Nephron progenitor cell (in vitro differentiated cells): Measurements from ENCODE around the gene MTURN.

Experiments used
- DNase-seq: peaks from one replicate; pipeline ENCODE4 v3.0.0; 2021
- H3K27ac Mint-ChIP-seq: 2 replicates; pipeline ENCODE4 v1.8.0; 2021; ENCODE audit warnings: mild to moderate bottlenecking, moderate library complexity, mixed read lengths
- H3K27me3 Mint-ChIP-seq: 2 replicates; pipeline ENCODE4 v1.8.0; 2021; ENCODE audit warnings: mild to moderate bottlenecking, low read depth, mixed read lengths; ENCODE audit not compliant: poor library complexity
- H3K36me3 Mint-ChIP-seq: 2 replicates; pipeline ENCODE4 v1.8.0; 2021; ENCODE audit warnings: low read depth, mixed read lengths
- H3K4me1 Mint-ChIP-seq: 2 replicates; pipeline ENCODE4 v1.8.0; 2021; ENCODE audit warnings: mixed read lengths
- H3K4me3 Mint-ChIP-seq: 2 replicates; pipeline ENCODE4 v1.8.0; 2021; ENCODE audit warnings: mild to moderate bottlenecking, moderate library complexity, mixed read lengths
- H3K9me3 Mint-ChIP-seq: 2 replicates; pipeline ENCODE4 v1.8.0; 2021; ENCODE audit warnings: mild to moderate bottlenecking, moderate library complexity, mixed read lengths
- TF ChIP-seq, protein P1 (sequence below): fragments of 200-600 bp; sonication (generic); IDR thresholded peaks from 2 replicates; pipeline ENCODE4 v1.5.0; 2021; ENCODE audit warnings: antibody characterized with exemption

The MTURN gene

DNA sequence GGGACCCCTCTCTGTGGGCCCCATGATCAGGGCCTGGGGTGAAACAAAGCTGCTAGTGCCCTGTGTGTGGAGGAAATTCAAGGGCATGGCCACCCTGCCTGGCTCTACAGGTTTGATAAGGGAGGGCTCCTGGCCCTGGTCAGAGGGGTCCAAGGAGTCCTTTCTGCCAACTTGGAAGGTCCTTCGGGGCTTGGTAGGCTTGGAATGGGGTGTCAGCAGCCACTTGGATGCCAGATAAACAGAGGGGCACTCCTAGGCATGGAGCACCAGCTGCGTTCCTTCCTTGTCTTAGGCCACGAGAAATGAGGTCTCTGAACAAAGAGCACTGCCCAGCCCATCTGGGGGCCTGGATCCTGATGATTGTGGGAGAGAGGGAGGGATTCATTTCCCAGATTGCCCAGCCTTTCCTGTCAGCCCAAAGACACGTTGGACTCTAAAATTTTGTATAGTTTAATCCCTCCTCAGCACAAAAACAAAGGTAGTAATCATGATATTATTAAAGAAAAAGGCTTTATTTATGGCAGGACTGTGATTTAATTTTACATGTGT lies 5.1 kb downstream of the MTURN start:
- no peak for DNase-seq
- H3K27ac Mint-ChIP-seq: no peak overlapping the region
- H3K9me3 Mint-ChIP-seq: no peaks in the 10 kb centered on the region
- TF ChIP-seq, protein P1, sequence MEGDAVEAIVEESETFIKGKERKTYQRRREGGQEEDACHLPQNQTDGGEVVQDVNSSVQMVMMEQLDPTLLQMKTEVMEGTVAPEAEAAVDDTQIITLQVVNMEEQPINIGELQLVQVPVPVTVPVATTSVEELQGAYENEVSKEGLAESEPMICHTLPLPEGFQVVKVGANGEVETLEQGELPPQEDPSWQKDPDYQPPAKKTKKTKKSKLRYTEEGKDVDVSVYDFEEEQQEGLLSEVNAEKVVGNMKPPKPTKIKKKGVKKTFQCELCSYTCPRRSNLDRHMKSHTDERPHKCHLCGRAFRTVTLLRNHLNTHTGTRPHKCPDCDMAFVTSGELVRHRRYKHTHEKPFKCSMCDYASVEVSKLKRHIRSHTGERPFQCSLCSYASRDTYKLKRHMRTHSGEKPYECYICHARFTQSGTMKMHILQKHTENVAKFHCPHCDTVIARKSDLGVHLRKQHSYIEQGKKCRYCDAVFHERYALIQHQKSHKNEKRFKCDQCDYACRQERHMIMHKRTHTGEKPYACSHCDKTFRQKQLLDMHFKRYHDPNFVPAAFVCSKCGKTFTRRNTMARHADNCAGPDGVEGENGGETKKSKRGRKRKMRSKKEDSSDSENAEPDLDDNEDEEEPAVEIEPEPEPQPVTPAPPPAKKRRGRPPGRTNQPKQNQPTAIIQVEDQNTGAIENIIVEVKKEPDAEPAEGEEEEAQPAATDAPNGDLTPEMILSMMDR: no peak
- H3K4me3 Mint-ChIP-seq: no peak overlapping the region
- H3K27me3 Mint-ChIP-seq: peaks cover 40% of the 10 kb centered on the region
- H3K36me3 Mint-ChIP-seq: no peaks in the 10 kb centered on the region
- no peaks in the 10 kb centered on the region for H3K4me1 Mint-ChIP-seq

DNA sequence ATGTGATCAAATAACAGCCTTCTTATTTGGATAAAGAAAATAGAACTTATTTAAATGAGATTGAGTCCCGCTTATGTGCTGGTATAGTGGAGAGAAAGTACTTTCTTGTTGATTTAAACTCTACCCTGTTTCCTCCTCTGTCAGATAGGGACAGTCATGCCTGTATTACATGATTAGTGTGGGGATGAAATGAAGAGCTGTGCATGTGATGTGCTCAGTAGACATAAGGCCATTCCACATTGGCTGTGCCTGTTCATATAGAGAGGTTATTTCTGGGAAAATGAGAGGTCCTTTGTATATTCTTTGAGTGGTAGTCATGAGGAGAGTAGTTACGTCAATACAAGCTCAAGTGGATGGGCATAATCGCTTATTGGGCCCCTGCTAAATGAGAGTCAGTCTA lies 5.7 kb downstream of the MTURN start:
- Mint-ChIP-seq H3K4me3 (no peak overlapping the region), H3K27ac (no peak overlapping the region), H3K9me3 (no peaks in the 10 kb centered on the region), H3K27me3 (peaks cover 40% of the 10 kb centered on the region), H3K4me1 (no peaks in the 10 kb centered on the region), H3K36me3 (no peaks in the 10 kb centered on the region)
- no peak for DNase-seq
- TF ChIP-seq, protein P1: no peak

GRCh38 chr7:30142710-30143109 lies 7.9 kb downstream of the MTURN start:
- no peaks in the 10 kb centered on the region for H3K9me3 Mint-ChIP-seq
- H3K27me3 Mint-ChIP-seq: peaks cover 18% of the 10 kb centered on the region
- DNase-seq: no peak
- H3K27ac Mint-ChIP-seq: peak overlapping the region; percentile 4
- no peaks in the 10 kb centered on the region for H3K36me3 Mint-ChIP-seq
- TF ChIP-seq, protein P1: no peak
- no peak overlapping the region for H3K4me3 Mint-ChIP-seq
- H3K4me1 Mint-ChIP-seq: no peaks in the 10 kb centered on the region

- H3K36me3 Mint-ChIP-seq: no peaks in the 10 kb centered on the region
- no peak overlapping the region for H3K4me3 Mint-ChIP-seq
- H3K9me3 Mint-ChIP-seq: no peaks in the 10 kb centered on the region
- TF ChIP-seq, protein P1: no peak
- H3K4me1 Mint-ChIP-seq: no peaks in the 10 kb centered on the region
- DNase-seq: no peak
- no peak overlapping the region for H3K27ac Mint-ChIP-seq
- peaks cover 9% of the 10 kb centered on the region for H3K27me3 Mint-ChIP-seq
Measured at GRCh38 chr7:30143748-30144251, 9.0 kb downstream of the MTURN start.

DNA sequence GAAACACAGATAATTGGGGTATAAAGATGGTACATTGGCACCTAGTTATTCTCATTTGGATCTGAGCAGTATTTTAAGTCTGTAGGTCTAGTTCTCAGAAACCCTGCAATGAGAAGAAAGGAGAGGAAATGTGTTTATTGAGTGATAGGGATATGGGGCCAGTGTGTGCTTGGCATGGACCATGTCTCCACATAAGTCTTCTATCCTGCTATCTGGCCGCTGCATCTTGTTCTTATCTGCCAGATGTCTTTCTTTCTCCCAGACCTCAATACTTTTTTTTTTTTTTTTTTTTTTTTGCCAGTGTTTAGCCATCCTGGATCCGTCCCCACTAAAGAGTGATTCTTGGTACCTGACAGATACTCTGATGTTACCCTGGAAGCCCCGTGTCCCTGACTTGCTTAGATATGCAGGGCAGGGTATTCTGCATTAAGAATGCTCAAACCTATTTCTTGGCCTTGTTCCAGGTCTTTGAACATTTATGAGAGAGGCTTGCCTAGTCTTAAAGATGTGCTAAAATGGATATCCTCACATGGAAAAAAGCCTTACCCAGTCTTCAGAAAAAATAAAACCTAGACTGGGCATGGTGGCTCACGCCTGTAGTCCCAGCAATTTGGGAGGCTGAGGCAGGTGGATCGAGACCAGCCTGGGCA lies 10.0 kb downstream of the MTURN start:
- Mint-ChIP-seq H3K9me3 (no peaks in the 10 kb centered on the region), H3K4me1 (no peaks in the 10 kb centered on the region), H3K4me3 (no peak overlapping the region), H3K27ac (no peak overlapping the region), H3K27me3 (peaks cover 7% of the 10 kb centered on the region), H3K36me3 (no peaks in the 10 kb centered on the region)
- TF ChIP-seq, protein P1: no peak
- DNase-seq: no peak
